ENCODE results near the gene SSBP2. TPM values are rescaled to one million over a fixed set of nuclear protein-coding genes. Genes with fewer than 3 reads are reported as not detected.

Gene SSBP2
- total and polyA plus RNA-seq, 2 donors from 2014 or later, result 17.0 to 57.1 TPM

GRCh38 chr5:81370912-81371311, 380.0 kb downstream of the SSBP2 start:
- no peak for FAIRE-seq
- no peaks in the 10 kb centered on the region for H3K27me3 ChIP-seq (ENCODE audit: control insufficient read depth, insufficient read depth, low read length)
- no peaks in the 10 kb centered on the region for H3K36me3 ChIP-seq (ENCODE audit: control insufficient read depth in 2 of 3, insufficient read depth in 3 of 3, low read length in 3 of 3)
- intact Hi-C loops (cut with DNase I), result no loop called here
- no peak for TF ChIP-seq CTCF (IDR thresholded peaks at IDR 0.05; ENCODE audit: borderline replicate concordance, extremely low read depth, insufficient read depth)
- H3K4me3 ChIP-seq (ENCODE audit: low read length in 3 of 3), result no peak overlapping the region
- H3K27ac ChIP-seq (ENCODE audit: low read depth in 2 of 2, low read length in 2 of 2), result no peak overlapping the region
- no peaks in the 10 kb centered on the region for H3K9me3 ChIP-seq (ENCODE audit: control insufficient read depth in 2 of 3, insufficient read depth in 1 of 3, low read length in 3 of 3)
- DNase-seq, result no peak
- peaks cover 0 to 3% (median 0%) of the 10 kb centered on the region in 3 donors for H3K4me1 ChIP-seq (ENCODE audit: control insufficient read depth in 2 of 3, insufficient read depth in 2 of 3, low read depth in 1 of 3, low read length in 3 of 3)
- no peak overlapping the region for H3K9ac ChIP-seq (ENCODE audit: low read length in 3 of 3)

GRCh38 chr5:81365541-81365940, 385.4 kb downstream of the SSBP2 start:
- Histone ChIP-seq H3K4me1 (ENCODE audit: control insufficient read depth in 2 of 3, insufficient read depth in 2 of 3, low read depth in 1 of 3, low read length in 3 of 3) (peaks cover 0 to 20% (median 3%) of the 10 kb centered on the region in 3 donors), H3K9ac (ENCODE audit: low read length in 3 of 3) (no peak overlapping the region), H3K27ac (ENCODE audit: low read depth in 2 of 2, low read length in 2 of 2) (no peak overlapping the region), H3K27me3 (ENCODE audit: control insufficient read depth, insufficient read depth, low read length) (no peaks in the 10 kb centered on the region), H3K36me3 (ENCODE audit: control insufficient read depth in 2 of 3, insufficient read depth in 3 of 3, low read length in 3 of 3) (no peaks in the 10 kb centered on the region), H3K9me3 (ENCODE audit: control insufficient read depth in 2 of 3, insufficient read depth in 1 of 3, low read length in 3 of 3) (peaks cover 0 to 2% (median 0%) of the 10 kb centered on the region in 3 donors), H3K4me3 (ENCODE audit: low read length in 3 of 3) (no peak overlapping the region)
- intact Hi-C loops (cut with DNase I), result no loop called here
- no peak for FAIRE-seq
- no peak for DNase-seq
- TF ChIP-seq CTCF (IDR thresholded peaks at IDR 0.05; ENCODE audit: borderline replicate concordance, extremely low read depth, insufficient read depth), result no peak

- H3K27ac ChIP-seq (ENCODE audit: low read depth in 2 of 2, low read length in 2 of 2), result peak overlapping the region; percentile 54 to 67
- peak overlapping the region in 1 of 3 donors; percentile 46 for H3K9ac ChIP-seq (ENCODE audit: low read length in 3 of 3)
- peaks cover 0 to 30% (median 3%) of the 10 kb centered on the region in 3 donors for H3K4me1 ChIP-seq (ENCODE audit: control insufficient read depth in 2 of 3, insufficient read depth in 2 of 3, low read depth in 1 of 3, low read length in 3 of 3)
- no peaks in the 10 kb centered on the region for H3K36me3 ChIP-seq (ENCODE audit: control insufficient read depth in 2 of 3, insufficient read depth in 3 of 3, low read length in 3 of 3)
- peaks cover 0 to 2% (median 0%) of the 10 kb centered on the region in 3 donors for H3K9me3 ChIP-seq (ENCODE audit: control insufficient read depth in 2 of 3, insufficient read depth in 1 of 3, low read length in 3 of 3)
- H3K27me3 ChIP-seq (ENCODE audit: control insufficient read depth, insufficient read depth, low read length), result no peaks in the 10 kb centered on the region
- no peak for TF ChIP-seq CTCF (IDR thresholded peaks at IDR 0.05; ENCODE audit: borderline replicate concordance, extremely low read depth, insufficient read depth)
- peak overlapping the region in 1 of 3 donors; percentile 4 for H3K4me3 ChIP-seq (ENCODE audit: low read length in 3 of 3)
- peak; percentile 68 for FAIRE-seq
- DNase-seq, result peak in 2 of 5 donors; percentile 14 to 39
- intact Hi-C loops (cut with DNase I), result no loop called here
Measured at GRCh38 chr5:81363093-81363871, 387.6 kb downstream of the SSBP2 start.

Other genes starting within 250 kb of the SSBP2 start
- 8.7 TPM for gene ATG10, start 220.9 kb upstream of the SSBP2 start, total RNA-seq
- 8.6 TPM for gene ATG10, start 220.9 kb upstream of the SSBP2 start, polyA plus RNA-seq (ENCODE audit: insufficient read depth, low read depth, low replicate concordance)